Loucy (cell line): ENCODE measurements around the gene FOXL3.

Source experiments
- EZH2phosphoT487 ChIP-seq: fragments of 200-600 bp; IDR thresholded peaks from 2 replicates; pipeline ENCODE4 v1.6.1; 2018; ENCODE audit warnings: antibody characterized with exemption, mild to moderate bottlenecking, moderate library complexity, borderline replicate concordance
- TF ChIP-seq, protein P1 (sequence below): fragments of 200-600 bp; sonication (generic); conservative IDR thresholded peaks from 2 replicates; pipeline ENCODE4 v1.5.1; 2014; ENCODE audit warnings: mild to moderate bottlenecking, antibody characterized with exemption, low read length

DNA sequence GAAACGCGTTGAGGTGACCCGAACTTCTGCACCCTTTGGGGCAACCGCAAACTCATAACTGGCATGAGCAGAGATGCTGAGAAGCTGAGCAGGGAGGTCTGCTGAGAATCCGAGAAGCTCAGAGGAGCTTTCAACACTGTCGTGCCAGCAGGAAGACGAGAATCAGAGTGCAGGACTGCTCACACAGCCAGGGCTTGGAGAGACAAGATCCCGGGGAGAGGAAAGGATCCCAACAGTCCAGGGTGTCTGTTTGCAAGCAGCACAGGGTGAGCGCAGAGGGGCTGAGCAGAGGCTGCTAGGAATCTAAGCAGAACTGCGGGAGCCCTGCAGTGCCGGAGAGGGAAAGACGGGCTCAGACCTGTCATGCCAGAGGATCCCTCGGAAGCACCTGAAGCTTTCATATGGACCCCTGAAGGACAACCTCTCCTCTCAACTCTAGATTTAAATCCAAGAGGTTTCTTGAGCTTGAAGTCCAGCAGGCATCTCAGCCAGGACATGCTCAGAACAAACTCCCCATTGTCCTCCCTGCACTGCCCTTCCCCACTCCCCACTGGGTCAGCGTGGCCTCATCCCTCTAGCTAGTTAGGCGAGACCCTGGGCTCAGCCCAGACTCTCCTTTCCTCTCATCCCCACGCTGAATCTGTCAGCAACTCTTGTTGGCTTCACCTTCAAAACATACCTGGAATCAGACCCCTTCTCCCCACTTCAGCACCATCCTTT lies 40.7 kb downstream of the FOXL3 start:
- TF ChIP-seq, protein P1, sequence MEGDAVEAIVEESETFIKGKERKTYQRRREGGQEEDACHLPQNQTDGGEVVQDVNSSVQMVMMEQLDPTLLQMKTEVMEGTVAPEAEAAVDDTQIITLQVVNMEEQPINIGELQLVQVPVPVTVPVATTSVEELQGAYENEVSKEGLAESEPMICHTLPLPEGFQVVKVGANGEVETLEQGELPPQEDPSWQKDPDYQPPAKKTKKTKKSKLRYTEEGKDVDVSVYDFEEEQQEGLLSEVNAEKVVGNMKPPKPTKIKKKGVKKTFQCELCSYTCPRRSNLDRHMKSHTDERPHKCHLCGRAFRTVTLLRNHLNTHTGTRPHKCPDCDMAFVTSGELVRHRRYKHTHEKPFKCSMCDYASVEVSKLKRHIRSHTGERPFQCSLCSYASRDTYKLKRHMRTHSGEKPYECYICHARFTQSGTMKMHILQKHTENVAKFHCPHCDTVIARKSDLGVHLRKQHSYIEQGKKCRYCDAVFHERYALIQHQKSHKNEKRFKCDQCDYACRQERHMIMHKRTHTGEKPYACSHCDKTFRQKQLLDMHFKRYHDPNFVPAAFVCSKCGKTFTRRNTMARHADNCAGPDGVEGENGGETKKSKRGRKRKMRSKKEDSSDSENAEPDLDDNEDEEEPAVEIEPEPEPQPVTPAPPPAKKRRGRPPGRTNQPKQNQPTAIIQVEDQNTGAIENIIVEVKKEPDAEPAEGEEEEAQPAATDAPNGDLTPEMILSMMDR: no peak
- TF ChIP-seq EZH2phosphoT487: no peak
